ENCODE results near the gene TMC8.

GRCh38 chr17:78086740-78087139 lies 43.8 kb upstream of the TMC8 start:
- TF ChIP-seq CTCF (IDR thresholded peaks at IDR 0.05) (no peak), POLR2A (IDR thresholded peaks at IDR 0.05) (no peak)

Measured in transverse colon (tissue), 3 donors.